ENCODE results near the gene SLC23A2. TPM values are rescaled to one million over a fixed set of nuclear protein-coding genes. Genes with fewer than 3 reads are reported as not detected.

The SLC23A2 gene
- total RNA-seq, 1 donor from 2014 or later, result 20.8 TPM

DNA sequence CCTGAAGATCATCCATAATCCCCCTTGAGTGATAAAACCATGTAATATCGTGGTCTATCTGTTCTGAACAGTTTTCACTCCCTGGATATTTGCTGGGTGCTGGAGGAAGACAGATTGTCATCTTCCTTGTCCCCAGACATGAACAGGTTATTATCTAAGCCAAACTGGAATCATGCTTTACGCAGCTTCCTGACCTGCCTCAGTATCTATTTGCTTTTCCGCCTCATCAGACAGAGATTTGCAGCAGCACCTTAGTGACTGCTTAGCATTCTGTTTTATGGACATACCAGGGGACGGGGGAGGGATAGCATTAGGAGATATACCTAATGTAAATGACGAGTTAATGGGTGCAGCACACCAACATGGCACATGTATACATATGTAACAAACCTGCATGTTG is 124.6 kb downstream of the SLC23A2 start:
- no peak overlapping the region for H3K4me3 ChIP-seq (ENCODE audit: insufficient read depth, low read depth, low read length)
- no peak overlapping the region for H2AFZ ChIP-seq (ENCODE audit: low read depth, low read length)
- no peak for TF ChIP-seq EZH2 (IDR thresholded peaks at IDR 0.05; ENCODE audit: insufficient read depth, low read length)
- TF ChIP-seq, protein P1, sequence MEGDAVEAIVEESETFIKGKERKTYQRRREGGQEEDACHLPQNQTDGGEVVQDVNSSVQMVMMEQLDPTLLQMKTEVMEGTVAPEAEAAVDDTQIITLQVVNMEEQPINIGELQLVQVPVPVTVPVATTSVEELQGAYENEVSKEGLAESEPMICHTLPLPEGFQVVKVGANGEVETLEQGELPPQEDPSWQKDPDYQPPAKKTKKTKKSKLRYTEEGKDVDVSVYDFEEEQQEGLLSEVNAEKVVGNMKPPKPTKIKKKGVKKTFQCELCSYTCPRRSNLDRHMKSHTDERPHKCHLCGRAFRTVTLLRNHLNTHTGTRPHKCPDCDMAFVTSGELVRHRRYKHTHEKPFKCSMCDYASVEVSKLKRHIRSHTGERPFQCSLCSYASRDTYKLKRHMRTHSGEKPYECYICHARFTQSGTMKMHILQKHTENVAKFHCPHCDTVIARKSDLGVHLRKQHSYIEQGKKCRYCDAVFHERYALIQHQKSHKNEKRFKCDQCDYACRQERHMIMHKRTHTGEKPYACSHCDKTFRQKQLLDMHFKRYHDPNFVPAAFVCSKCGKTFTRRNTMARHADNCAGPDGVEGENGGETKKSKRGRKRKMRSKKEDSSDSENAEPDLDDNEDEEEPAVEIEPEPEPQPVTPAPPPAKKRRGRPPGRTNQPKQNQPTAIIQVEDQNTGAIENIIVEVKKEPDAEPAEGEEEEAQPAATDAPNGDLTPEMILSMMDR (IDR thresholded peaks at IDR 0.05; ENCODE audit: insufficient read depth, low read depth, low read length), result no peak
- no peak overlapping the region for H3K27ac ChIP-seq (ENCODE audit: low read depth, low read length)
- no peaks in the 10 kb centered on the region for H3K79me2 ChIP-seq (ENCODE audit: insufficient read depth, low read length)
- no peaks in the 10 kb centered on the region for H3K27me3 ChIP-seq (ENCODE audit: insufficient read depth, low read length)
- no peaks in the 10 kb centered on the region for H3K9me3 ChIP-seq (ENCODE audit: insufficient read depth, low read depth, low read length)
- H3K9ac ChIP-seq (ENCODE audit: low read length), result no peak overlapping the region
- FAIRE-seq (no peak), DNase-seq (ENCODE audit: low read depth) (no peak)
- H3K4me1 Mint-ChIP-seq (ENCODE audit: low read depth, unreplicated experiment), result peaks cover 4% of the 10 kb centered on the region
- H4K20me1 ChIP-seq (ENCODE audit: insufficient read depth, low read length), result no peaks in the 10 kb centered on the region
- no peaks in the 10 kb centered on the region for H3K36me3 ChIP-seq (ENCODE audit: insufficient read depth, low read length)
- no peaks in the 10 kb centered on the region for H3K4me1 ChIP-seq (ENCODE audit: insufficient read depth, low read length)
- H3K27me3 Mint-ChIP-seq (ENCODE audit: low read depth, unreplicated experiment), result no peaks in the 10 kb centered on the region
- H3K27ac Mint-ChIP-seq (ENCODE audit: unreplicated experiment), result no peak overlapping the region
- peaks cover 16% of the 10 kb centered on the region for H3K36me3 Mint-ChIP-seq (ENCODE audit: low read depth, unreplicated experiment)
- H3K4me2 ChIP-seq (ENCODE audit: low read length), result no peak overlapping the region
- H3K9me3 Mint-ChIP-seq (ENCODE audit: unreplicated experiment), result no peaks in the 10 kb centered on the region
- no peak overlapping the region for H3K4me3 Mint-ChIP-seq (ENCODE audit: unreplicated experiment)

DNA sequence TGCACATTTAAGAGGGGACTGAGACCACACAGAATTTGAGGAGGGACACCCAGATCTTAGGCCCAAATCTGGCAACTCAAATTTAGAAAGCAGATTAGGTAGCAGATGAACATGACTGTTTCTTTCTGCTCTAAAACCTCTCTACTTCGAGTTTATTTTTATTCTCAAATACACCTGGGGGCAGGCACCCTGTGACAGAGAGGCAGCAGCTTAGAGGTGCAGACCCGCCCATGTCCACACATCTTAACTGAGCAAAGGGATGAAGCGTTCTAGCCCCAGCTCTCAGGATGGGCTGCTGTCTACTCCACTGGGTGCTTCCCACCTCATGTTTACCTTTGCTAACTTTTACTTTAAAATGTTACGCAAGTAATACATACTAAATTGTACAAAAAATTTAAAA is 125.0 kb downstream of the SLC23A2 start:
- Histone ChIP-seq H3K4me1 (ENCODE audit: insufficient read depth, low read length) (no peaks in the 10 kb centered on the region), H3K4me2 (ENCODE audit: low read length) (no peak overlapping the region), H3K27me3 (ENCODE audit: insufficient read depth, low read length) (no peaks in the 10 kb centered on the region), H3K79me2 (ENCODE audit: insufficient read depth, low read length) (no peaks in the 10 kb centered on the region), H3K27ac (ENCODE audit: low read depth, low read length) (no peak overlapping the region), H2AFZ (ENCODE audit: low read depth, low read length) (no peak overlapping the region), H3K4me3 (ENCODE audit: insufficient read depth, low read depth, low read length) (no peak overlapping the region), H3K9me3 (ENCODE audit: insufficient read depth, low read depth, low read length) (no peaks in the 10 kb centered on the region), H4K20me1 (ENCODE audit: insufficient read depth, low read length) (no peaks in the 10 kb centered on the region), H3K36me3 (ENCODE audit: insufficient read depth, low read length) (no peaks in the 10 kb centered on the region), H3K9ac (ENCODE audit: low read length) (no peak overlapping the region)
- Mint-ChIP-seq H3K36me3 (ENCODE audit: low read depth, unreplicated experiment) (peaks cover 16% of the 10 kb centered on the region), H3K27me3 (ENCODE audit: low read depth, unreplicated experiment) (no peaks in the 10 kb centered on the region), H3K4me3 (ENCODE audit: unreplicated experiment) (no peak overlapping the region), H3K4me1 (ENCODE audit: low read depth, unreplicated experiment) (peaks cover 4% of the 10 kb centered on the region), H3K9me3 (ENCODE audit: unreplicated experiment) (no peaks in the 10 kb centered on the region), H3K27ac (ENCODE audit: unreplicated experiment) (no peak overlapping the region)
- DNase-seq (ENCODE audit: low read depth) (no peak), FAIRE-seq (no peak)
- TF ChIP-seq EZH2 (IDR thresholded peaks at IDR 0.05; ENCODE audit: insufficient read depth, low read length), result no peak
- TF ChIP-seq, protein P1 (IDR thresholded peaks at IDR 0.05; ENCODE audit: insufficient read depth, low read depth, low read length), result no peak

DNA sequence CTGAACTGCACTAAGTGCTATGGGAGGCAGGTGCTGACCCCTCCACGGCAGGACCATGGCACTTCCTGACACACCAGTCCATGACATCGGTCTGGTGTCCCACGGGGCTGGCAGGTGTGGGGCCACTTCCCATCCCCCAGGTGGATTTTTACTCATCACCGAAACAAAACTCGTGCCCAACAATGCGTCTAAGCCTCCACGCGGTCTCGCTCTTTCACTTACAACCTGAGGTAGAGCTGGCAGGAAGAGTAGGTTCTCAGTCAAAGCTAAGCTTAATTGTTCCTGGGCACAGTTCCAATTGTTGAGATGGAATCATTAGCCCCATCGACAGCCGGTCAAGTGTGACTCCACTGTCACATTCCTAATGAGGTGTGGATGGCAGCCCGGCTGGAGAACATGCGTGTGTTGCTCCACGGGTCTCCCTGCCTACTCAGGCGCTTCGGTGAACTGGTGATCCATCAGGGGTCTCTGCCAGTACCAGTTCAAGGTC is 125.7 kb downstream of the SLC23A2 start:
- TF ChIP-seq, protein P1 (IDR thresholded peaks at IDR 0.05; ENCODE audit: insufficient read depth, low read depth, low read length), result no peak
- TF ChIP-seq EZH2 (IDR thresholded peaks at IDR 0.05; ENCODE audit: insufficient read depth, low read length), result no peak
- DNase-seq (ENCODE audit: low read depth) (no peak), FAIRE-seq (no peak)
- no peak overlapping the region for H3K9ac ChIP-seq (ENCODE audit: low read length)
- H3K27me3 Mint-ChIP-seq (ENCODE audit: low read depth, unreplicated experiment), result no peaks in the 10 kb centered on the region
- H3K4me1 ChIP-seq (ENCODE audit: insufficient read depth, low read length), result no peaks in the 10 kb centered on the region
- H3K36me3 ChIP-seq (ENCODE audit: insufficient read depth, low read length), result no peaks in the 10 kb centered on the region
- H3K27ac ChIP-seq (ENCODE audit: low read depth, low read length), result no peak overlapping the region
- no peak overlapping the region for H3K27ac Mint-ChIP-seq (ENCODE audit: unreplicated experiment)
- H3K9me3 Mint-ChIP-seq (ENCODE audit: unreplicated experiment), result no peaks in the 10 kb centered on the region
- H3K27me3 ChIP-seq (ENCODE audit: insufficient read depth, low read length), result no peaks in the 10 kb centered on the region
- no peaks in the 10 kb centered on the region for H3K79me2 ChIP-seq (ENCODE audit: insufficient read depth, low read length)
- H3K4me2 ChIP-seq (ENCODE audit: low read length), result no peak overlapping the region
- H3K4me3 ChIP-seq (ENCODE audit: insufficient read depth, low read depth, low read length), result no peak overlapping the region
- no peaks in the 10 kb centered on the region for H4K20me1 ChIP-seq (ENCODE audit: insufficient read depth, low read length)
- H3K4me3 Mint-ChIP-seq (ENCODE audit: unreplicated experiment), result no peak overlapping the region
- no peak overlapping the region for H2AFZ ChIP-seq (ENCODE audit: low read depth, low read length)
- peaks cover 4% of the 10 kb centered on the region for H3K4me1 Mint-ChIP-seq (ENCODE audit: low read depth, unreplicated experiment)
- no peaks in the 10 kb centered on the region for H3K9me3 ChIP-seq (ENCODE audit: insufficient read depth, low read depth, low read length)
- H3K36me3 Mint-ChIP-seq (ENCODE audit: low read depth, unreplicated experiment), result peaks cover 16% of the 10 kb centered on the region

Measured in astrocyte (in vitro differentiated cells and primary cell).